ENCODE data around the gene MT3. TPM values are rescaled to one million over a fixed set of nuclear protein-coding genes. Genes with fewer than 3 reads are reported as not detected.

MT3 gene
- total RNA-seq, 1 experiment from 2014 or later, result 0.77 TPM

- Mint-ChIP-seq H3K27ac (no peak overlapping the region), H3K27me3 (ENCODE audit: low read depth) (peaks cover 93% of the 10 kb centered on the region), H3K9me3 (no peaks in the 10 kb centered on the region), H3K4me3 (no peak overlapping the region), H3K4me1 (peaks cover 48% of the 10 kb centered on the region), H3K36me3 (no peaks in the 10 kb centered on the region)
- CTCF ChIA-PET, result interaction anchor here (1.6 kb wide), 1 partner anchor 10 kb away, joined by 6 read pairs; no protein-coding TSS in a partner anchor
- POLR2A ChIA-PET, result no interaction called here
- DNase-seq (ENCODE audit: low spot score) (no peak), ATAC-seq (no peak)
- no peak for TF ChIP-seq USF1 (CRISPR knock-in tag; IDR thresholded peaks at IDR 0.05)
- no peak for TF ChIP-seq EMX1 (CRISPR knock-in tag; IDR thresholded peaks at IDR 0.05)
- TF ChIP-seq GTF2I (CRISPR knock-in tag; conservative IDR thresholded peaks at IDR 0.05), result no peak
- TF ChIP-seq IRF2 (CRISPR knock-in tag; IDR thresholded peaks at IDR 0.05; ENCODE audit: borderline replicate concordance, low read depth), result no peak
- TF ChIP-seq, protein P1, sequence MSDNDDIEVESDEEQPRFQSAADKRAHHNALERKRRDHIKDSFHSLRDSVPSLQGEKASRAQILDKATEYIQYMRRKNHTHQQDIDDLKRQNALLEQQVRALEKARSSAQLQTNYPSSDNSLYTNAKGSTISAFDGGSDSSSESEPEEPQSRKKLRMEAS (CRISPR knock-in tag; IDR thresholded peaks at IDR 0.05), result no peak
- TF ChIP-seq NFE2L1 (CRISPR knock-in tag; IDR thresholded peaks at IDR 0.05), result no peak
- TF ChIP-seq ZNF416 (CRISPR knock-in tag; IDR thresholded peaks at IDR 0.05), result no peak
- TF ChIP-seq SMAD4 (CRISPR knock-in tag; IDR thresholded peaks at IDR 0.05), result no peak
- no peak for TF ChIP-seq E2F4 (CRISPR knock-in tag; IDR thresholded peaks at IDR 0.05; ENCODE audit: borderline replicate concordance, low read depth)
- TF ChIP-seq NFYB (CRISPR knock-in tag; conservative IDR thresholded peaks at IDR 0.05; ENCODE audit: low read depth), result no peak
- TF ChIP-seq TEAD4 (CRISPR knock-in tag; IDR thresholded peaks at IDR 0.05), result no peak
- TF ChIP-seq ZNF232 (CRISPR knock-in tag; IDR thresholded peaks at IDR 0.05), result no peak
- no peak for TF ChIP-seq GRHL2 (CRISPR knock-in tag; IDR thresholded peaks at IDR 0.05; ENCODE audit: insufficient replicate concordance, severe bottlenecking)
- TF ChIP-seq, protein P2, sequence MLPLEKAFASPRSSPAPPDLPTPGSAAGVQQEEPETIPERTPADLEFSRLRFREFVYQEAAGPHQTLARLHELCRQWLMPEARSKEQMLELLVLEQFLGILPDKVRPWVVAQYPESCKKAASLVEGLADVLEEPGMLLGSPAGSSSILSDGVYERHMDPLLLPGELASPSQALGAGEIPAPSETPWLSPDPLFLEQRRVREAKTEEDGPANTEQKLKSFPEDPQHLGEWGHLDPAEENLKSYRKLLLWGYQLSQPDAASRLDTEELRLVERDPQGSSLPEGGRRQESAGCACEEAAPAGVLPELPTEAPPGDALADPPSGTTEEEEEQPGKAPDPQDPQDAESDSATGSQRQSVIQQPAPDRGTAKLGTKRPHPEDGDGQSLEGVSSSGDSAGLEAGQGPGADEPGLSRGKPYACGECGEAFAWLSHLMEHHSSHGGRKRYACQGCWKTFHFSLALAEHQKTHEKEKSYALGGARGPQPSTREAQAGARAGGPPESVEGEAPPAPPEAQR (CRISPR knock-in tag; IDR thresholded peaks at IDR 0.05), result no peak
- no peak for TF ChIP-seq ATF1 (CRISPR knock-in tag; IDR thresholded peaks at IDR 0.05)
- TF ChIP-seq CREB1 (CRISPR knock-in tag; IDR thresholded peaks at IDR 0.05), result no peak
Measured at GRCh38 chr16:56613706-56614105, 24.4 kb downstream of the MT3 start.

- ChIA-PET POLR2A (no interaction called here), CTCF (no interaction called here)
- Mint-ChIP-seq H3K27ac (no peak overlapping the region), H3K27me3 (ENCODE audit: low read depth) (peaks cover 93% of the 10 kb centered on the region), H3K4me3 (no peak overlapping the region), H3K9me3 (no peaks in the 10 kb centered on the region), H3K4me1 (peaks cover 42% of the 10 kb centered on the region), H3K36me3 (no peaks in the 10 kb centered on the region)
- TF ChIP-seq FOXJ3 (CRISPR knock-in tag; IDR thresholded peaks at IDR 0.05; ENCODE audit: borderline replicate concordance) (no peak), CREB1 (CRISPR knock-in tag; IDR thresholded peaks at IDR 0.05) (no peak), ZNF138 (CRISPR knock-in tag; conservative IDR thresholded peaks at IDR 0.05) (no peak), TCF7 (CRISPR knock-in tag; IDR thresholded peaks at IDR 0.05; ENCODE audit: low read depth) (no peak), ZNF396 (CRISPR knock-in tag; IDR thresholded peaks at IDR 0.05; ENCODE audit: borderline replicate concordance) (no peak), ZNF263 (CRISPR knock-in tag; IDR thresholded peaks at IDR 0.05; ENCODE audit: low read depth) (no peak), GRHL2 (CRISPR knock-in tag; IDR thresholded peaks at IDR 0.05; ENCODE audit: insufficient replicate concordance, severe bottlenecking) (no peak), PRRX2 (CRISPR knock-in tag; IDR thresholded peaks at IDR 0.05) (no peak), NR2C2 (CRISPR knock-in tag; IDR thresholded peaks at IDR 0.05) (no peak)
- TF ChIP-seq, protein P1 (CRISPR knock-in tag; IDR thresholded peaks at IDR 0.05), result no peak
- TF ChIP-seq, protein P3, sequence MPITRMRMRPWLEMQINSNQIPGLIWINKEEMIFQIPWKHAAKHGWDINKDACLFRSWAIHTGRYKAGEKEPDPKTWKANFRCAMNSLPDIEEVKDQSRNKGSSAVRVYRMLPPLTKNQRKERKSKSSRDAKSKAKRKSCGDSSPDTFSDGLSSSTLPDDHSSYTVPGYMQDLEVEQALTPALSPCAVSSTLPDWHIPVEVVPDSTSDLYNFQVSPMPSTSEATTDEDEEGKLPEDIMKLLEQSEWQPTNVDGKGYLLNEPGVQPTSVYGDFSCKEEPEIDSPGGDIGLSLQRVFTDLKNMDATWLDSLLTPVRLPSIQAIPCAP (CRISPR knock-in tag; IDR thresholded peaks at IDR 0.05), result no peak
- TF ChIP-seq, protein P4, sequence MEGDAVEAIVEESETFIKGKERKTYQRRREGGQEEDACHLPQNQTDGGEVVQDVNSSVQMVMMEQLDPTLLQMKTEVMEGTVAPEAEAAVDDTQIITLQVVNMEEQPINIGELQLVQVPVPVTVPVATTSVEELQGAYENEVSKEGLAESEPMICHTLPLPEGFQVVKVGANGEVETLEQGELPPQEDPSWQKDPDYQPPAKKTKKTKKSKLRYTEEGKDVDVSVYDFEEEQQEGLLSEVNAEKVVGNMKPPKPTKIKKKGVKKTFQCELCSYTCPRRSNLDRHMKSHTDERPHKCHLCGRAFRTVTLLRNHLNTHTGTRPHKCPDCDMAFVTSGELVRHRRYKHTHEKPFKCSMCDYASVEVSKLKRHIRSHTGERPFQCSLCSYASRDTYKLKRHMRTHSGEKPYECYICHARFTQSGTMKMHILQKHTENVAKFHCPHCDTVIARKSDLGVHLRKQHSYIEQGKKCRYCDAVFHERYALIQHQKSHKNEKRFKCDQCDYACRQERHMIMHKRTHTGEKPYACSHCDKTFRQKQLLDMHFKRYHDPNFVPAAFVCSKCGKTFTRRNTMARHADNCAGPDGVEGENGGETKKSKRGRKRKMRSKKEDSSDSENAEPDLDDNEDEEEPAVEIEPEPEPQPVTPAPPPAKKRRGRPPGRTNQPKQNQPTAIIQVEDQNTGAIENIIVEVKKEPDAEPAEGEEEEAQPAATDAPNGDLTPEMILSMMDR (IDR thresholded peaks at IDR 0.05), result no peak
- no peak for DNase-seq (ENCODE audit: low spot score)
- no peak for ATAC-seq
Measured at GRCh38 chr16:56614549-56614991, 25.2 kb downstream of the MT3 start.
